ENCODE measurements around the gene FZD7.

DNA sequence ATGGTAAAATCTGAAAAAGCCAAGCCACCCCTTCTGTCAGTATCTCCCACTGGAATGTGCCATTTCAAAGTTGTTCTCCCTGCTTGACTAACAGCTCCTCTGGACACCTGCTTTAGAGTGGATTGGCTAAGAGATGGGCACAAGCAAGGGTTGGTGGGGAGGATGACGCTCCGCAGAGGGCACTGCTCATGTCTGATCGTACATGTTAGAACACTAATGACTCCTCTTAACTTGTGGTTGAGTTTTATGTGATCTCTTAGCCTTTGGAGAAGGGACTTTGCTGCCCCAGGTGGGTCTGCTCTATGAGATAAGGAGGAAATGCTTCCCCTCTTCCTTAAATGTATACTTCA is 31.2 kb downstream of the FZD7 start:
- TF ChIP-seq, protein P1, sequence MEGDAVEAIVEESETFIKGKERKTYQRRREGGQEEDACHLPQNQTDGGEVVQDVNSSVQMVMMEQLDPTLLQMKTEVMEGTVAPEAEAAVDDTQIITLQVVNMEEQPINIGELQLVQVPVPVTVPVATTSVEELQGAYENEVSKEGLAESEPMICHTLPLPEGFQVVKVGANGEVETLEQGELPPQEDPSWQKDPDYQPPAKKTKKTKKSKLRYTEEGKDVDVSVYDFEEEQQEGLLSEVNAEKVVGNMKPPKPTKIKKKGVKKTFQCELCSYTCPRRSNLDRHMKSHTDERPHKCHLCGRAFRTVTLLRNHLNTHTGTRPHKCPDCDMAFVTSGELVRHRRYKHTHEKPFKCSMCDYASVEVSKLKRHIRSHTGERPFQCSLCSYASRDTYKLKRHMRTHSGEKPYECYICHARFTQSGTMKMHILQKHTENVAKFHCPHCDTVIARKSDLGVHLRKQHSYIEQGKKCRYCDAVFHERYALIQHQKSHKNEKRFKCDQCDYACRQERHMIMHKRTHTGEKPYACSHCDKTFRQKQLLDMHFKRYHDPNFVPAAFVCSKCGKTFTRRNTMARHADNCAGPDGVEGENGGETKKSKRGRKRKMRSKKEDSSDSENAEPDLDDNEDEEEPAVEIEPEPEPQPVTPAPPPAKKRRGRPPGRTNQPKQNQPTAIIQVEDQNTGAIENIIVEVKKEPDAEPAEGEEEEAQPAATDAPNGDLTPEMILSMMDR (IDR thresholded peaks at IDR 0.05): no peak
- no peak for TF ChIP-seq EZH2 (IDR thresholded peaks at IDR 0.05; ENCODE audit: borderline replicate concordance, insufficient read depth, low read depth, low read length, poor library complexity, severe bottlenecking)

Data from B cell (primary cell).